ENCODE data around the gene KCNJ1.

KCNJ1 gene

DNA sequence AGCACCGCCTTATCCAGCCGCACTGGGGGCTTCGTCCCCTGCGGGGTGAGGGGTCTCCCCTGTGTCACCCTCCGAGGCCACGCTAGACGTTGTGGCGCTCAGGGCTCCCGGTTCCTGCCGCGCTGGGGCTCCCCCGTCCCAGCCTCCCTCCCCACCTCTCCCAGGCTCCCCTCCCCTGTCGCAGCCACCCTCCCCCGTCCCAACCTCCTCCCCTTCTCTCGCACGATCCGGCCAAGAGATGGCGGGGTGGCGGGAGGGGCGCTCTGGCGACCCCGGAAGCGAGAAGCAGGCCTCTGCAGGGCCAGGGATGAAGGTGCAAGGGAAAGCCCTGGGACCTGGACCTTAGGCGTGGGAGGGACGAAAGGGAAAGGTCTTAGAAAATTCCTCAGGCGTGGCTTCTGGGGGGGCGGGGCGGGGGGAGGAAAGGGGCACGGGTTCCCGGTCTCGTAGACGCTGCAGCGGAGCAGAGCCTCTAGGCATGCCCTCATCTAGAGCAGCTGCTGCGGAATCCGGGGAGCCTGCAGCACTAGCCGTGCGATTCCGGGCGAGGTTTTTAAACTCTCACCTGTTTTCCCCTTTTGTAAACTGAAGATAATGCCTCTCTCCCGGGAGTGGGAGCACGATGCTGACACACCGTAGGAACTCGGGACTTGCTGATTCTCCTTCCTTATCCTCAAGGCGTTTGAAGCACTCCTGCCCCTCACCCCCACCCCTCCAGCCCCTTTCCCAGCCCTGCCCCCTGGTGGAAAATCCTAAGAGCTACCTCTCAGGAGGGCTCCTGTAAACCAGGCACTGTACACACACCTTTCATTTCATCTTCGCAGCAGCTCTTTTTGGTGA, 38.5 kb upstream of the KCNJ1 start:
- no peaks in the 10 kb centered on the region for H3K36me3 Mint-ChIP-seq
- peak in 1 of 2 donors; percentile 63 for DNase-seq (ENCODE audit: low spot score in 2 of 2)
- peak overlapping the region; percentile 59 for H3K4me3 Mint-ChIP-seq
- peak; percentile 68 for ATAC-seq
- no peaks in the 10 kb centered on the region for H3K9me3 Mint-ChIP-seq
- H3K4me1 Mint-ChIP-seq: peaks cover 7% of the 10 kb centered on the region
- H3K27ac Mint-ChIP-seq: peak overlapping the region; percentile 10

DNA sequence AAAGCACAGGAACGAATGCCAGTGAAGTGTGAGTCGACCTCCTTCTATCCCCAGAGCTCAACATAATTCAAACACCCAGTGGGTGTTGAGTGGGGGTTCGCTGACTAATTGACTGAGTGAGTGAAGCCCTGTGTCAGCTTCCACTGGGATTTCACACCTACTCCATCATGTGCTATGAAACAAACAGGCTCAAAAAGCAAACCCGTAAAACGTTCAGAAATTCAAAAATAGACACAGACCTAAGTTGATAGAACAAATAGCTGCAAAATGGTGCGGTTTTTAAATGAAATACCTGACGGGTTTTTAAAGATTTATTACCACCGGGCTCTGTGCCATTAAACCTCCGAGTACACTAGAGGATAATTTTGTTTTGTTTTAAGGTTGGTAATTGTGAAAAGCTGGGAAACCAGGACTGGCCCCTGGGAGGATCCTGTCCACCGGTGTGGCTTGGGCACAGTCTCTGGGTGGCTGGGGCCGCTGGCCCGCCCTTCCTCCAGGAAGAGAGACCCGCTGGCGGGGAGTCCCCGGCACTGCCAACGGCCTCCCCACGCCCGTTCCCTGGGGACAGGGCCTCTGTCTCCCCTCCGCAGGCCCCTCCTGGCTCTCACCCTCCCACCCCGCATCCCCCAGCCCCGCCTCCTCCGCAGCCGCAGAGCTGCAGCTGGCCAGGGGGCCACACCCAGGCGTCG, 37.7 kb upstream of the KCNJ1 start:
- H3K4me1 Mint-ChIP-seq: peaks cover 7% of the 10 kb centered on the region
- ATAC-seq (peak; percentile 9), DNase-seq (ENCODE audit: low spot score in 2 of 2) (no peak)
- no peaks in the 10 kb centered on the region for H3K36me3 Mint-ChIP-seq
- H3K9me3 Mint-ChIP-seq: no peaks in the 10 kb centered on the region
- H3K27ac Mint-ChIP-seq: no peak overlapping the region
- peak overlapping the region; percentile 59 for H3K4me3 Mint-ChIP-seq

- no peak for ATAC-seq
These were observed 37.2 kb upstream of the KCNJ1 start for GRCh38 chr11:128904303-128904655.

GRCh38 chr11:128903248-128904061, 36.4 kb upstream of the KCNJ1 start:
- no peak for DNase-seq (ENCODE audit: low spot score in 2 of 2)
- H3K4me3 Mint-ChIP-seq: no peak overlapping the region
- no peak for ATAC-seq

More at GRCh38 chr11:128904303-128904655, 37.2 kb upstream of the KCNJ1 start:
- no peak overlapping the region for H3K27ac Mint-ChIP-seq
- H3K4me1 Mint-ChIP-seq: peaks cover 7% of the 10 kb centered on the region
- no peak for DNase-seq (ENCODE audit: low spot score in 2 of 2)
- H3K36me3 Mint-ChIP-seq: no peaks in the 10 kb centered on the region
- H3K9me3 Mint-ChIP-seq: no peaks in the 10 kb centered on the region
- peak overlapping the region; percentile 59 for H3K4me3 Mint-ChIP-seq

GRCh38 chr11:128902515-128903066, 35.5 kb upstream of the KCNJ1 start:
- Mint-ChIP-seq H3K36me3 (no peaks in the 10 kb centered on the region), H3K4me3 (no peak overlapping the region), H3K27ac (no peak overlapping the region), H3K9me3 (no peaks in the 10 kb centered on the region), H3K4me1 (peaks cover 7% of the 10 kb centered on the region)
- ATAC-seq (no peak), DNase-seq (ENCODE audit: low spot score in 2 of 2) (no peak)

More at GRCh38 chr11:128903248-128904061, 36.4 kb upstream of the KCNJ1 start:
- H3K27ac Mint-ChIP-seq: no peak overlapping the region
- no peaks in the 10 kb centered on the region for H3K9me3 Mint-ChIP-seq
- no peaks in the 10 kb centered on the region for H3K36me3 Mint-ChIP-seq
- H3K4me1 Mint-ChIP-seq: peaks cover 7% of the 10 kb centered on the region

- H3K9me3 Mint-ChIP-seq: no peaks in the 10 kb centered on the region
- no peak overlapping the region for H3K4me3 Mint-ChIP-seq
- no peak overlapping the region for H3K27ac Mint-ChIP-seq
- no peaks in the 10 kb centered on the region for H3K36me3 Mint-ChIP-seq
- DNase-seq (ENCODE audit: low spot score in 2 of 2): no peak
- ATAC-seq: no peak
- peaks cover 7% of the 10 kb centered on the region for H3K4me1 Mint-ChIP-seq
These were observed 34.8 kb upstream of the KCNJ1 start for GRCh38 chr11:128901653-128902514.

DNA sequence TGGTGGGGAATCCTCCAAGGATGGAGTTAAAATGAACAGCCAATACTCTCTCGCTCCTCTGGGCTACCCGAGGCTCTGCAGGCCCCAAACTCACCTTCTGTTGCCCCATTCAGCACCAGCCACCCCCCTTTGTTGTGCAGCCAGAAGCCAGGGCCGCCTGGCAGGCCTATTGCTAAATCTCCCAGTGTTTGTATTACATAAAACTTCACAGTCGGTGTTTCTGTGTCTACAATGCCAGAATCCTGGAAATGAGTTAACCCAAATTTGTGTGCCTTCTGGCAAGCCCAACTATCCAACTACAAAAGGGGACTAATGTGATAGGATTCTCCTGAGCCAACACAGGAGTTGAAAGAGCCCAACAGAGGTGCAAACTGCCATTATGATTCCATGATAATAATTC, 33.4 kb upstream of the KCNJ1 start:
- DNase-seq (ENCODE audit: low spot score in 2 of 2) (no peak), ATAC-seq (no peak)
- Mint-ChIP-seq H3K9me3 (no peaks in the 10 kb centered on the region), H3K36me3 (no peaks in the 10 kb centered on the region), H3K4me1 (no peaks in the 10 kb centered on the region), H3K4me3 (no peak overlapping the region), H3K27ac (no peak overlapping the region)

GRCh38 chr11:128898580-128899344, 31.7 kb upstream of the KCNJ1 start:
- Mint-ChIP-seq H3K4me1 (no peaks in the 10 kb centered on the region), H3K4me3 (no peak overlapping the region), H3K27ac (no peak overlapping the region), H3K9me3 (no peaks in the 10 kb centered on the region), H3K36me3 (no peaks in the 10 kb centered on the region)
- ATAC-seq (no peak), DNase-seq (ENCODE audit: low spot score in 2 of 2) (no peak)

DNA sequence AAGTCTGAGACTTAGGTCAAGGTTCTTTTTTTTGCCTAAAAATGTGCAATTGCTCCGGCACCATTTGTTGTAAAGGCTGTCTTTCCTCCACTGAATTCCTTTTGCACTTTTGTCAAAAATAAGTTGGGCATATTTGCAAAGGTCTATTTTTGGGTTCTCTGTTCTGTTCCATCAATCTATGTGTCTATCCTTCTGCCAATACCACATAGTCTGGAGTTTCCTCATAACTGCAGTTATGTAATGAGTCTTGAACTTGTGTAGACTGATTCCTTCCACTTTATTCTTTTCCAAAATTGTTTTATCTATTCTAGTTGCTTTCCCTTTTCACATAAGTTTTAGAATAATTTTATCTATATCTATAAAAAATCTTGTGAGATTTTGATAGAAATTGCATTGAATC, 30.7 kb upstream of the KCNJ1 start:
- no peaks in the 10 kb centered on the region for H3K4me1 Mint-ChIP-seq
- no peak overlapping the region for H3K27ac Mint-ChIP-seq
- ATAC-seq (no peak), DNase-seq (ENCODE audit: low spot score in 2 of 2) (no peak)
- H3K9me3 Mint-ChIP-seq: no peaks in the 10 kb centered on the region
- no peaks in the 10 kb centered on the region for H3K36me3 Mint-ChIP-seq
- H3K4me3 Mint-ChIP-seq: no peak overlapping the region

GRCh38 chr11:128896356-128896755, 29.3 kb upstream of the KCNJ1 start:
- Mint-ChIP-seq H3K9me3 (no peaks in the 10 kb centered on the region), H3K4me1 (peaks cover 5% of the 10 kb centered on the region), H3K4me3 (no peak overlapping the region), H3K27ac (no peak overlapping the region), H3K36me3 (no peaks in the 10 kb centered on the region)
- ATAC-seq: no peak
- no peak for DNase-seq (ENCODE audit: low spot score in 2 of 2)

DNA sequence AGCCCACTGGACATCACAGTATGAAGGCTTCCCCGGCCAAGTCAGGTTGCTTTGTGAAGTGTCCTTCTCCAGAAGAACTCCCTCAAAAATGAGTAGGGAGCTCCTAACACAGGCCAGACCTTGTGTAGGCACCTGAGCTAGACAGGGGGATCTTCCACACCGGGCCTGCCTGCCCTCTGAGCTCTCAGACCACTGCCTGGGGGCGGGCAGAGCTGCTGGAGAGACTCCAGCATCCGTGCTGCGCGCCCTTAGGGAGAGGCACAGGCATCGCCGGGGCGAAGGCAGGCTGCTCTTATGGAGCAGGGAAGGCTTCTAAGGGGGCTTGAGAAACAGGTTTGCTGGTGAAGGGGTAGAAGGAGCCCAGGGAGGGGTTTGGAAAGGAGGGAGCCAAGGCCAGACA, 28.4 kb upstream of the KCNJ1 start:
- Mint-ChIP-seq H3K36me3 (no peaks in the 10 kb centered on the region), H3K9me3 (no peaks in the 10 kb centered on the region), H3K27ac (no peak overlapping the region), H3K4me1 (peaks cover 14% of the 10 kb centered on the region), H3K4me3 (no peak overlapping the region)
- no peak for DNase-seq (ENCODE audit: low spot score in 2 of 2)
- ATAC-seq: no peak

DNA sequence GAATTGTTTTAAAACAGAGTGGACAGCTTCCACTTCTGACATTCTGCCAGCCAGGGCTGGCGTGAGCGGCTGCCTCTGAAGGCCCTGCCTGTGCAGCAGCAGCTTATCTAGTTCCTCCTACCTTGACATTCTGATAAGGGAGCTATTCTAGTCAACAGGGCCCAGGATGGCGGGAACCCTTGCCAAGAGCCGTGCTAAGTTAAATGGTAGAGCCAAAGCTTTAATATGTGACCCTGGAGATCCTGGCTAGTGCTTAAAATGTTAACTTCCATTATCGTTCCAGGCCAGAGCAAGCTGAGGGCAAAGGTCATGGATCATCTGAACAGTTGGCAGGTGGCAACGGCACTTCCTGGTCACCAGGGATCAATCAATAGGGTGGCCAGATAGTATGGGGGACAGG, 27.6 kb upstream of the KCNJ1 start:
- no peak for ATAC-seq
- Mint-ChIP-seq H3K36me3 (no peaks in the 10 kb centered on the region), H3K9me3 (no peaks in the 10 kb centered on the region), H3K27ac (no peak overlapping the region), H3K4me3 (no peak overlapping the region), H3K4me1 (peaks cover 14% of the 10 kb centered on the region)
- DNase-seq (ENCODE audit: low spot score in 2 of 2): no peak

DNA sequence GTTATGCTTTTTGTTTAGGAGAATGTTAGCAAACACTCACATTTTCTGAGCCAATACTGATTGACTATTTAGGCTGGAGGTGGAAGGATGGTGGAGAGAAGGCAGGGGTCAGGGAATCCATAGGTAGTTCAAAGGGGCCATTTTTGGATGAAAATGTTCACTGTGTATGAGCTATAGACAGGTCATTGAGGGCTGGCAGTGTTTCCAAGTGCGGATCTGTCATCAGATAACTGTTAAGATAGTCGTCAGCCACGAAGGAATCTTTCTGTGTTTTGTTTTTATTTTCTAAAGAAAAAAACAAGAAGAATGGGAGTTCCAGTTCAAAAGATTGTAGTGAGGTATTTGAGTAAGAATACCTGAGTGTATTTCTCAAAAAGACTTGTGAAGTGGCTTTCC, 27.2 kb upstream of the KCNJ1 start:
- Mint-ChIP-seq H3K9me3 (no peaks in the 10 kb centered on the region), H3K36me3 (no peaks in the 10 kb centered on the region), H3K4me3 (no peak overlapping the region), H3K27ac (no peak overlapping the region), H3K4me1 (peaks cover 14% of the 10 kb centered on the region)
- ATAC-seq (no peak), DNase-seq (ENCODE audit: low spot score in 2 of 2) (no peak)

Data from stimulated activated effector memory CD8-positive, alpha-beta T cell treated with anti-CD3 and anti-CD28 coated beads, Interleukin-12 subunit alpha, Interleukin-12 subunit beta, amount 100 ng/mL, for 72 hours (primary cell).